ENCODE data around the gene RAB6A. TPM values are rescaled to one million over a fixed set of nuclear protein-coding genes. Genes with fewer than 3 reads are reported as not detected.

Gene RAB6A
- total RNA-seq, result 167 and 181 TPM in 2 replicates

GRCh38 chr11:73760679-73761402 lies at the start of gene RAB6A:
TSS of gene RAB6A (minus strand) at chr11:73761074. CDS start at chr11:73760635, 439 bp downstream.

GRCh38 chr11:73787643-73788558 lies 27.0 kb upstream of the RAB6A start, which contains the start of gene MRPL48:
TSS of gene MRPL48 (plus strand) at chr11:73787874. CDS start at chr11:73787972, 98 bp downstream.

GRCh38 chr11:73645972-73646631 lies 114.8 kb downstream of the RAB6A start, which contains the start of gene PLEKHB1:
TSS of gene PLEKHB1 (plus strand) at chr11:73646581. CDS start at chr11:73646609, 28 bp downstream.

Other genes starting within 250 kb of the RAB6A start
- 45.9 and 50.3 TPM in 2 replicates for gene FAM168A, start 163.0 kb downstream of the RAB6A start, total RNA-seq
- 0.16 TPM in 1 of 2 replicates, not detected in the other for gene PLEKHB1, start 114.5 kb downstream of the RAB6A start, total RNA-seq
- 13.3 and 14.2 TPM in 2 replicates for gene MRPL48, start 26.8 kb upstream of the RAB6A start, total RNA-seq
- gene COA4, start 115.8 kb upstream of the RAB6A start, total RNA-seq, result 39.6 and 60.0 TPM in 2 replicates
- 5.2 and 7.1 TPM in 2 replicates for gene PAAF1, start 115.9 kb upstream of the RAB6A start, total RNA-seq
- gene DNAJB13, start 190.0 kb upstream of the RAB6A start, total RNA-seq, result 0.12 TPM in 1 of 2 replicates, not detected in the other
- 1.2 and 2.8 TPM in 2 replicates for gene UCP2, start 221.8 kb upstream of the RAB6A start, total RNA-seq
- 0.16 and 0.36 TPM in 2 replicates for gene UCP3, start 248.0 kb upstream of the RAB6A start, total RNA-seq

All from hair follicle dermal papilla cell (primary cell).